OCI-LY1 (cell line): ENCODE data around the gene HOMEZ.
"Not testable (repeated sequence)": the region's sequence is repeated elsewhere in the genome, so short reads cannot be mapped to it uniquely, and the experiment has no call there.

Experiments
- H2AFZ ChIP-seq: fragments of 200-600 bp; sonication (generic), shearing (Covaris generic); 2 replicates; pipeline ENCODE4 v1.6.0; 2014; ENCODE audit warnings: antibody characterized with exemption, mild to moderate bottlenecking, low read length
- H3F3A ChIP-seq: fragments of 200-600 bp; sonication (generic), shearing (Covaris generic); 2 replicates; pipeline ENCODE4 v1.6.0; 2014; ENCODE audit warnings: mild to moderate bottlenecking, antibody characterized with exemption, low read length, moderate library complexity; ENCODE audit not compliant: insufficient read depth
- H3K27ac ChIP-seq: fragments of 200-600 bp; sonication (generic); 2 replicates; pipeline ENCODE4 v1.5.1; 2014; ENCODE audit warnings: low read length, mixed run types, mild to moderate bottlenecking, low read depth; ENCODE audit not compliant: poor library complexity, severe bottlenecking
- H3K27me3 ChIP-seq: fragments of 200-600 bp; sonication (generic); 2 replicates; pipeline ENCODE4 v1.6.0; 2014; ENCODE audit warnings: antibody characterized with exemption, mild to moderate bottlenecking, low read length, moderate library complexity; ENCODE audit not compliant: insufficient read depth
- H3K36me3 ChIP-seq: fragments of 200-600 bp; sonication (generic); 2 replicates; pipeline ENCODE4 v1.6.1; 2014; ENCODE audit warnings: mild to moderate bottlenecking, antibody characterized with exemption, low read length, moderate library complexity, mixed read lengths; ENCODE audit not compliant: insufficient read depth
- H3K4me1 ChIP-seq: fragments of 200-600 bp; sonication (generic); 2 replicates; pipeline ENCODE4 v1.5.1; 2014; ENCODE audit warnings: mild to moderate bottlenecking, low read length, moderate library complexity; ENCODE audit not compliant: insufficient read depth, severe bottlenecking
- H3K4me2 ChIP-seq: fragments of 200-600 bp; sonication (generic), shearing (Covaris generic); 2 replicates; pipeline ENCODE4 v1.6.1; 2014; ENCODE audit warnings: low read length
- H3K4me3 ChIP-seq: fragments of 200-600 bp; sonication (generic); 2 replicates; pipeline ENCODE4 v1.5.1; 2014; ENCODE audit warnings: low read length, low read depth, mild to moderate bottlenecking, mixed read lengths; ENCODE audit not compliant: poor library complexity, severe bottlenecking
- H3K79me2 ChIP-seq: fragments of 200-600 bp; shearing (Covaris generic); 2 replicates; pipeline ENCODE4 v1.6.1; 2016; ENCODE audit warnings: mixed run types, low read length, mixed read lengths; ENCODE audit not compliant: insufficient read depth
- H3K9ac ChIP-seq: fragments of 200-600 bp; sonication (generic), shearing (Covaris generic); 2 replicates; pipeline ENCODE4 v1.6.1; 2014; ENCODE audit warnings: mild to moderate bottlenecking, low read length, mixed read lengths
- H3K9me2 ChIP-seq: fragments of 200-600 bp; sonication (generic), shearing (Covaris generic); 2 replicates; pipeline ENCODE4 v1.6.1; 2014; ENCODE audit warnings: low read depth, mild to moderate bottlenecking, low read length, mixed read lengths
- H3K9me3 ChIP-seq: fragments of 200-600 bp; shearing (Covaris generic); 2 replicates; pipeline ENCODE4 v1.6.1; 2014; ENCODE audit warnings: low read length, mixed read lengths
- H4K20me1 ChIP-seq: fragments of 200-600 bp; sonication (generic), shearing (Covaris generic); 2 replicates; pipeline ENCODE4 v1.6.0; 2016; ENCODE audit warnings: mild to moderate bottlenecking, low read length; ENCODE audit not compliant: insufficient read depth
- EZH2 ChIP-seq: fragments of 200-600 bp; sonication (generic), shearing (Covaris generic); IDR thresholded peaks from 2 replicates; pipeline ENCODE4 v1.8.0; 2017; ENCODE audit warnings: borderline replicate concordance, mixed run types, mild to moderate bottlenecking, antibody characterized with exemption, low read length, moderate library complexity, mixed read lengths
- TF ChIP-seq, protein P1 (sequence below): fragments of 200-600 bp; sonication (generic), shearing (Covaris generic); IDR thresholded peaks from 2 replicates; pipeline ENCODE4 v1.5.1; 2017; ENCODE audit warnings: mild to moderate bottlenecking, antibody characterized with exemption, low read length, moderate library complexity, mixed read lengths

HOMEZ gene

GRCh38 chr14:23326491-23327332 lies 40.8 kb upstream of the HOMEZ start:
- Histone ChIP-seq H3K9ac (no peak overlapping the region), H2AFZ (no peak overlapping the region), H3F3A (no peaks in the 10 kb centered on the region), H3K9me2 (no peaks in the 10 kb centered on the region), H3K27ac (no peak overlapping the region), H3K27me3 (no peaks in the 10 kb centered on the region), H3K4me2 (no peak overlapping the region), H3K9me3 (no peaks in the 10 kb centered on the region), H4K20me1 (no peaks in the 10 kb centered on the region), H3K36me3 (peaks cover 41% of the 10 kb centered on the region), H3K79me2 (peaks cover 12% of the 10 kb centered on the region), H3K4me3 (no peak overlapping the region), H3K4me1 (peaks cover 12% of the 10 kb centered on the region)
- TF ChIP-seq EZH2, result no peak
- TF ChIP-seq, protein P1, sequence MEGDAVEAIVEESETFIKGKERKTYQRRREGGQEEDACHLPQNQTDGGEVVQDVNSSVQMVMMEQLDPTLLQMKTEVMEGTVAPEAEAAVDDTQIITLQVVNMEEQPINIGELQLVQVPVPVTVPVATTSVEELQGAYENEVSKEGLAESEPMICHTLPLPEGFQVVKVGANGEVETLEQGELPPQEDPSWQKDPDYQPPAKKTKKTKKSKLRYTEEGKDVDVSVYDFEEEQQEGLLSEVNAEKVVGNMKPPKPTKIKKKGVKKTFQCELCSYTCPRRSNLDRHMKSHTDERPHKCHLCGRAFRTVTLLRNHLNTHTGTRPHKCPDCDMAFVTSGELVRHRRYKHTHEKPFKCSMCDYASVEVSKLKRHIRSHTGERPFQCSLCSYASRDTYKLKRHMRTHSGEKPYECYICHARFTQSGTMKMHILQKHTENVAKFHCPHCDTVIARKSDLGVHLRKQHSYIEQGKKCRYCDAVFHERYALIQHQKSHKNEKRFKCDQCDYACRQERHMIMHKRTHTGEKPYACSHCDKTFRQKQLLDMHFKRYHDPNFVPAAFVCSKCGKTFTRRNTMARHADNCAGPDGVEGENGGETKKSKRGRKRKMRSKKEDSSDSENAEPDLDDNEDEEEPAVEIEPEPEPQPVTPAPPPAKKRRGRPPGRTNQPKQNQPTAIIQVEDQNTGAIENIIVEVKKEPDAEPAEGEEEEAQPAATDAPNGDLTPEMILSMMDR, result no peak

- H4K20me1 ChIP-seq, H3K27ac ChIP-seq: not testable (repeated sequence)
Observed at GRCh38 chr14:23325746-23326145, 39.8 kb upstream of the HOMEZ start.

GRCh38 chr14:23324993-23325392 lies 39.1 kb upstream of the HOMEZ start:
- H3K36me3 ChIP-seq, result peaks cover 41% of the 10 kb centered on the region
- H3K4me2 ChIP-seq, result no peak overlapping the region
- H3K4me3 ChIP-seq, result no peak overlapping the region
- no peaks in the 10 kb centered on the region for H4K20me1 ChIP-seq
- no peaks in the 10 kb centered on the region for H3K9me2 ChIP-seq
- H3K27me3 ChIP-seq, result no peaks in the 10 kb centered on the region
- no peaks in the 10 kb centered on the region for H3F3A ChIP-seq
- TF ChIP-seq, protein P1, result no peak
- no peak for TF ChIP-seq EZH2
- peaks cover 12% of the 10 kb centered on the region for H3K79me2 ChIP-seq
- no peak overlapping the region for H3K27ac ChIP-seq
- H3K9ac ChIP-seq, result no peak overlapping the region
- peaks cover 20% of the 10 kb centered on the region for H3K4me1 ChIP-seq
- no peak overlapping the region for H2AFZ ChIP-seq
- no peaks in the 10 kb centered on the region for H3K9me3 ChIP-seq

More at GRCh38 chr14:23325746-23326145, 39.8 kb upstream of the HOMEZ start:
- H3K9me3 ChIP-seq, H3K4me2 ChIP-seq, H3K27me3 ChIP-seq, H3K9ac ChIP-seq, H2AFZ ChIP-seq, H3K4me3 ChIP-seq, H3F3A ChIP-seq, H3K9me2 ChIP-seq: not testable (repeated sequence)
- Histone ChIP-seq H3K79me2 (peaks cover 12% of the 10 kb centered on the region), H3K4me1 (peaks cover 13% of the 10 kb centered on the region), H3K36me3 (peaks cover 41% of the 10 kb centered on the region)

GRCh38 chr14:23324455-23324846 lies 38.5 kb upstream of the HOMEZ start:
- H4K20me1 ChIP-seq, result no peaks in the 10 kb centered on the region
- no peaks in the 10 kb centered on the region for H3F3A ChIP-seq
- no peak overlapping the region for H3K4me2 ChIP-seq
- no peaks in the 10 kb centered on the region for H3K9me3 ChIP-seq
- TF ChIP-seq EZH2, result no peak
- TF ChIP-seq, protein P1, result no peak
- H3K4me3 ChIP-seq, result no peak overlapping the region
- H3K9me2 ChIP-seq, result no peaks in the 10 kb centered on the region
- peaks cover 22% of the 10 kb centered on the region for H3K4me1 ChIP-seq
- peaks cover 12% of the 10 kb centered on the region for H3K79me2 ChIP-seq
- H3K36me3 ChIP-seq, result peaks cover 41% of the 10 kb centered on the region
- no peak overlapping the region for H2AFZ ChIP-seq
- H3K27ac ChIP-seq, result no peak overlapping the region
- no peaks in the 10 kb centered on the region for H3K27me3 ChIP-seq
- H3K9ac ChIP-seq, result no peak overlapping the region
